ENCODE measurements around the gene TBC1D24. TPM values are rescaled to one million over a fixed set of nuclear protein-coding genes. Genes with fewer than 3 reads are reported as not detected.

TBC1D24 gene
- total RNA-seq, 1 experiment from 2014 or later, result 24.6 TPM

DNA sequence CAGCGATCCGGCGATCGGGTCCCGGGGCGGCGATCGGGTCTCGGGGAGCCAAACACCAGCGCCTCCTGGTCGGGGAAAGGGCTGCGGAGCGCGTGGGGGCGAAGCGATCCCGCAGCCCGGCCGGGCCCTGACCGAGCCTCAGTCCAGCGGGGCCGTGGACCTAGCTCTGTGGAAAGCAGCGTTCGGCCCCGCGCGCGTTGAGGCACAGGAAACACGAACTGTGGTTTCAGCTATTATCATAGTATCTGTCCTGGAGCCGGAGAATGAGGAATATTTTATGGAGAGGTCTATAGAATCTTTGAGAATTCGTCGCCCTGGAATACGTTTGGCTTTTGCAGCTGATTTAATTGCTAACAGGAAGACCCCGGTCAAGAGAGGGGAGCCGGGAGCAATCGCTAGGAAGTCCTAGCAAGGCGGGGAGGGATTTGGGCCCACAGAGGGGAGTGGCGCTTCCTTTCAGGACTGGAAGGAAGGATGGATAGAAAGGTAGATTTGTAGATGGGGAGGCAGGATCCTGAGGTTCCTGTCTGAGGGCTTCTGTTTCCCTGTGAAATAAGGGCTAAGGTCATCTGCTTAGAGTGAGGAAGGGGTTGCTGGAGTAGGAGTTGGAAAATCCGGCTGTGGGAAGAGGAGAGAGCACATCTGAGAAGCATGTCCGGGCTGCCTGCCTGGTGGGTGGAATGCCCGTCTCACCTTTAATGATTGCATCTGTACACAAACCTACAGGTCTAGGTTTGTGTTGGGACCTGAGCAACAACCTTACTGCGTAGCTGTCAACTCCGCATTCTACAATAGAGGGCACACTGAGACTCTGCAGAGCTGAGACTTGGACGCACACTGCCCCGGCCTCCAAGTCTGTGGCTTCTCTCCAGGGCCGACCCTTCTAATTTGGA is 44.9 kb upstream of the TBC1D24 start:
- peak overlapping the region; percentile 96 for H3K9ac ChIP-seq (ENCODE audit: low read length)
- no peaks in the 10 kb centered on the region for H3K27me3 ChIP-seq (ENCODE audit: insufficient read depth, low read length)
- TSS peak; percentile 55 for BruUV-seq (replicated peaks)
- no peaks in the 10 kb centered on the region for H3K9me3 ChIP-seq (ENCODE audit: control insufficient read depth in 1 of 2, insufficient read depth in 1 of 2, low read depth in 1 of 2, low read length in 2 of 2)
- ChIA-PET POLR2A (no interaction called here), CTCF (interaction anchor here (1.4 kb wide), 1 partner anchor 134 kb away, joined by 3 read pairs; no protein-coding TSS in a partner anchor), RAD21 (ENCODE audit: low non-redundant PET in 1 of 2, low total read pairs in 2 of 2, uncharacterized antibody in 2 of 2, unreplicated experiment in 2 of 2) (no interaction called here)
- DNase-seq (ENCODE audit: low read depth, low spot score), result no peak
- H2AFZ ChIP-seq (ENCODE audit: low read depth, low read length, poor library complexity, severe bottlenecking), result no peak overlapping the region
- H3K79me2 ChIP-seq (ENCODE audit: insufficient read depth, low read length), result peaks cover 51% of the 10 kb centered on the region
- ATAC-seq, result no peak
- no peaks in the 10 kb centered on the region for H4K20me1 ChIP-seq (ENCODE audit: insufficient read depth)
- H3K4me1 ChIP-seq (ENCODE audit: control insufficient read depth in 1 of 2, insufficient read depth in 2 of 2, low read length in 2 of 2), result peaks cover 12 to 36% of the 10 kb centered on the region in 2 experiments; a peak in 3 of 4 replicates
- peak overlapping the region; percentile 89 for H3K27ac ChIP-seq (ENCODE audit: low read depth, low read length)
- peak overlapping the region; percentile 97 for H3K4me2 ChIP-seq (ENCODE audit: low read length)
- peak overlapping the region; percentile 74 to 81 for H3K4me3 ChIP-seq (replicated peaks in 1 of 2; ENCODE audit: low read depth in 1 of 2, low read length in 2 of 2)
- no peak for TF ChIP-seq MAX (IDR thresholded peaks at IDR 0.05)
- TF ChIP-seq YY1 (IDR thresholded peaks at IDR 0.05; ENCODE audit: extremely low read depth, insufficient replicate concordance, low read depth, low read length), result no peak
- no peak for TF ChIP-seq SP1 (IDR thresholded peaks at IDR 0.05; ENCODE audit: low read depth)
- no peak for TF ChIP-seq CEBPB (IDR thresholded peaks at IDR 0.05; ENCODE audit: low read depth)
- no peak for TF ChIP-seq SRF (IDR thresholded peaks at IDR 0.05; ENCODE audit: low read depth)
- peak; percentile 37; the same call in 1 of the 2 replicates for TF ChIP-seq RAD21 (IDR thresholded peaks at IDR 0.05; ENCODE audit: low read depth)
- no peak for TF ChIP-seq EGR1 (IDR thresholded peaks at IDR 0.05; ENCODE audit: low read depth)
- no peak for TF ChIP-seq ELF1 (IDR thresholded peaks at IDR 0.05; ENCODE audit: borderline replicate concordance, low read depth)
- TF ChIP-seq CBX3 (IDR thresholded peaks at IDR 0.05; ENCODE audit: low read depth), result no peak
- TF ChIP-seq JUND (IDR thresholded peaks at IDR 0.05), result no peak
- TF ChIP-seq SIN3A (IDR thresholded peaks at IDR 0.05; ENCODE audit: low read depth), result 0 out of 2 replicates have a peak, but pooled peaks have one; percentile 35
- TF ChIP-seq CTCF (IDR thresholded peaks at IDR 0.05 in 2 of 3, conservative IDR thresholded peaks at IDR 0.05 in 1 of 3; ENCODE audit: borderline replicate concordance in 1 of 3, insufficient read depth in 1 of 3, low read depth in 2 of 3, low read length in 2 of 3), result no peak
- no peak for TF ChIP-seq ZNF274 (IDR thresholded peaks at IDR 0.05; ENCODE audit: low read depth, low read length)
- no peaks in the 10 kb centered on the region for H3K9me2 ChIP-seq (ENCODE audit: insufficient read depth)
- H3K36me3 ChIP-seq (ENCODE audit: control insufficient read depth in 1 of 2, insufficient read depth in 2 of 2, low read length in 2 of 2), result peaks cover 17 to 39% of the 10 kb centered on the region in 2 experiments
- intact Hi-C loops (cut with micrococcal nuclease), result loop anchor here (2.0 to 10.0 kb wide), 4 partner anchors 32 to 165 kb away; partner anchors contain the start of genes RNPS1 and TEDC2
